Esophagus muscularis mucosa (tissue), 4 donors: ENCODE measurements around the gene NXPE1.

Source experiments
- CTCF ChIP-seq, 3 experiments: fragments of 200-600 bp in 2 of 3; fragments of 450-650 bp in 1 of 3; sonication (generic) in 2 of 3; IDR thresholded peaks; one replicate each; pipeline ENCODE4 v1.5.1; 2017 to 2019; ENCODE audit warnings: antibody characterized with exemption in 3 of 3, mild to moderate bottlenecking in 2 of 3, moderate library complexity in 1 of 3
- EP300 ChIP-seq: sonication (generic); formaldehyde crosslinking; IDR thresholded peaks from one replicate; pipeline ENCODE4 v1.6.1; 2017; ENCODE audit warnings: antibody characterized with exemption
- POLR2A ChIP-seq: fragments of 450-650 bp; IDR thresholded peaks from one replicate; pipeline ENCODE4 v1.6.1; 2017; ENCODE audit warnings: antibody characterized with exemption, moderate library complexity, mild to moderate bottlenecking, low read depth

- TF ChIP-seq CTCF (IDR thresholded peaks at IDR 0.05), result no peak
- no peak for TF ChIP-seq POLR2A
- TF ChIP-seq EP300, result no peak
These were observed 6.6 kb upstream of the NXPE1 start for GRCh38 chr11:114566276-114566675.
